Activated T-helper 1 cell treated with Interleukin-2 at 50 U/mL for 16 hours (primary cell): ENCODE results near the gene SENP5.
"Not testable (repeated sequence)": the region's sequence is repeated elsewhere in the genome, so short reads cannot be mapped to it uniquely, and the experiment has no call there.

Source experiments
- DNase-seq: peaks from one replicate; pipeline ENCODE4 v3.0.0-alpha.2; 2020; ENCODE audit warnings: low read depth

Gene SENP5, protein sequence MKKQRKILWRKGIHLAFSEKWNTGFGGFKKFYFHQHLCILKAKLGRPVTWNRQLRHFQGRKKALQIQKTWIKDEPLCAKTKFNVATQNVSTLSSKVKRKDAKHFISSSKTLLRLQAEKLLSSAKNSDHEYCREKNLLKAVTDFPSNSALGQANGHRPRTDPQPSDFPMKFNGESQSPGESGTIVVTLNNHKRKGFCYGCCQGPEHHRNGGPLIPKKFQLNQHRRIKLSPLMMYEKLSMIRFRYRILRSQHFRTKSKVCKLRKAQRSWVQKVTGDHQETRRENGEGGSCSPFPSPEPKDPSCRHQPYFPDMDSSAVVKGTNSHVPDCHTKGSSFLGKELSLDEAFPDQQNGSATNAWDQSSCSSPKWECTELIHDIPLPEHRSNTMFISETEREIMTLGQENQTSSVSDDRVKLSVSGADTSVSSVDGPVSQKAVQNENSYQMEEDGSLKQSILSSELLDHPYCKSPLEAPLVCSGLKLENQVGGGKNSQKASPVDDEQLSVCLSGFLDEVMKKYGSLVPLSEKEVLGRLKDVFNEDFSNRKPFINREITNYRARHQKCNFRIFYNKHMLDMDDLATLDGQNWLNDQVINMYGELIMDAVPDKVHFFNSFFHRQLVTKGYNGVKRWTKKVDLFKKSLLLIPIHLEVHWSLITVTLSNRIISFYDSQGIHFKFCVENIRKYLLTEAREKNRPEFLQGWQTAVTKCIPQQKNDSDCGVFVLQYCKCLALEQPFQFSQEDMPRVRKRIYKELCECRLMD

GRCh38 chr3:196867507-196868296 is at the start of gene SENP5:
TSS of gene SENP5 (plus strand) at chr3:196867920. CDS start at chr3:196885182, 17,262 bp downstream.
- peak; percentile 85 for DNase-seq

- no peak for DNase-seq
Observed at GRCh38 chr3:196821806-196822355, 45.8 kb upstream of the SENP5 start.

GRCh38 chr3:196829651-196830050 is 38.1 kb upstream of the SENP5 start:
- DNase-seq, result not testable (repeated sequence)

GRCh38 chr3:196835086-196835485 is 32.6 kb upstream of the SENP5 start:
- no peak for DNase-seq

GRCh38 chr3:196836626-196837025 is 31.1 kb upstream of the SENP5 start:
- DNase-seq, result not testable (repeated sequence)

DNA sequence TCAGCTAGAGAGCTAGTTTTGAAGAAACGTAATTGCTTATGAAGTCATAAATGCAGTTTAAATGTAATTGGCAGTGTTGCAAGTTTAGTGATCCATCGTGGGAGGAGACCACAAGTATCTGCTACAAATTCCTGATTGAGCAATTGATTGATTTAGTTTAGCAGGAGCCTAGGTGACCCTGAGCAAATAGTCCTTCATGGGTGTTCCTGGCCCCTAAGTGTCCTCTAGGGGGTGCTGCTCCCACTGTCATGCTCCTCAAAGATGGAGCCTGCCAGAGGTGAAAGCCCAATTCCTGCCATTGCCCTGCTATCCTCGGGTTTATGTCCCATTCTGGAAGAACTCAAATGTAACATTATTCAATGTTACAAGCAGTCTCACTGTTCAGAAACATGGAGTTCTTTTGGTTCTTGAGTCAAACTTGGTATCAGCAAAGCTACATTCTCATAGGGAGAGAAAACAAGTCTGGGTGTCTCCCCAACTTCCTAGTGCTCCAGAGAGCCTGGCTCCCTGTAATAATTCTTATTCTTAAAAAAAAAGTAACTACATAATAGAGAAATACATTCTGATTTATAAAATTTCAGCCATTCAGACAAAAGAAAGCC is 29.8 kb upstream of the SENP5 start:
- DNase-seq, result peak; percentile 41

DNA sequence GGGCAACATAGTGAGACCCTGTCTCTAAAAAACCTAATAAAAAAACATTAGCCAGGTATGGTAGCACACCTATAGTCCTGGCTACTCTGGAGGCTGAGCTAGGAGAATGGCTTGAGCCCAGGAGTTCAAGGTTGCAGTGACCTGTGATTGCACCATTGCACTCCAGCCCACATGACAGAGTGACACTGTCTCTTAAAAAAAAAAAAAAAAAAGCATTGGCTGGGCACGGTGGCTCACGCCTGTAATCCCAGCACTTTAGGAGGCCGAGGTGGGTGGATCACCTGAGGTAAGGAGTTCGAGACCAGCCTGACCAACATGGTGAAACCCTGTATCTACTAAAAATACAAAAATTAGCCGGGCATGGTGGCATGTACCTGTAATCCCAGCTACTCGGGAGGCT is 28.4 kb upstream of the SENP5 start:
- DNase-seq, result not testable (repeated sequence)

DNA sequence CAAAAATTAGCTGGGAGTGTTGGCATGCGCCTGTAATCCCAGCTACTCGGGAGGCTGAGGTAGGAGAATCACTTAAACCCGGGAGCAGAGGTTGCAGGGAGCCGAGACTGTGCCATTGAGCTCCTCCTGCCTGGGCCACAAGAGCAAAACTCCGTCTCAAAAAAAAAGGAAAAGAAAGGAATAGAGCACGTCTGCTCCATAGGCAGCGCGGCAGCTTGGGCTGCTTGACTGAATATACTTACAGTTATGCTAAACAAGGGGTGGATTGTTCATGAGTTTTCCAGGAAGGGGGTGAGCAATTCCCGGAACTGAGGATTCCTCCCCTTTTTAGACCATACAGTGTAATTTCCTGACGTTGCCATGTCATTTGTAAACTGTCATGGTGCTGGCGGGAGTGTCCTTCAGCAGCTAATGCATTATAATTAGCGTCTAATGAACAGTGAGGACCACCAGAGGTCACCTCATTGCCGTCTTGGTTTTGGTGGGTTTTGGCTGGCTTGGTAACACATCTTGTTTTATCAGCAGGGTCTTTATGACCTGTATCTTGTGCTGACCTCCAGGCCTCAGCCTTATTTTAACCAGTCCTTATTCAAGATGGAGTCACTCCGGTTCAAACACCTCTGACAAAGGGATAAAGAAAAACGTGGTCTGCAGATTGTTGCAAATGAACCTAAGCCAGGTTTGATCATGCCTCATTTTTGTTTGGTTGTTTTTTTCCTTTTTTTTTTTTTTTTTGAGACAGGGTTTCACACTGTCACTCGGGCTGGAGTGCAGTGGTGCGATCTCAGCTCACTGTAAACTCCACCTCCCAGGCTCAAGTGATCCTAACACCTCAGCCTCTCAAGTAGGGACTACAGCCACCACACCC is 24.9 kb upstream of the SENP5 start:
- no peak for DNase-seq

DNA sequence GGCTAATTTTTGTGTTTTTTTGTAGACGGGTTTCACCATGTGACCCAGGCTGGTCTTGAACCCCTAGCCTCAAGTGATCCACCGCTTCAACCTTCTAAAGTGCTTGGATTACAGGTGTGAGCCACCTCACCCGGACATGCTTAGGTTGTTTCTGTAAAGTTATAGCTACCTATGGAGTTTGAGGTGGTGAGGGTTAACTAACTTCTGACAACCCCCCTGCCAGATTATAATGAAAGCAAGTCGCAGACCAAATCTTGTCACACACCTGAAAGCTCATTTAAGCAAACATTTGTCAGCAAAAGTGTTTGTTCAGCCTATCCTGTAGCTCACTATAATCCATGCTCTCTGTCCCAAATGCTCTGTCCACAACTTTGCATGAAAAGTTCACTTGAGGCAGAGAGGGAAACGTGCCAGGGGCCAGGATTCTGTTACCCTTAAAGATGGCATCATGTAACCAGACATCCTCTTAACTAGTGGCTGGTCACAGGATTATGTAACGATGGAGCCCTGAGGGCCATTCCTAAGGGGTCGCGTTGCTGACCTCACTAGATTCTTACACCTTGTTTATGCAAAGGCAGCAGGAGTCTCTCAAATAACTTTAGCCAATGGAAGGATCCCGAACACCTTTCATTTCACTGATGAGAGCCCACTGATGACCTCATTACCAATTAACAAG is 24.1 kb upstream of the SENP5 start:
- no peak for DNase-seq

GRCh38 chr3:196844235-196845219 is 23.2 kb upstream of the SENP5 start:
- not testable (repeated sequence) for DNase-seq

DNA sequence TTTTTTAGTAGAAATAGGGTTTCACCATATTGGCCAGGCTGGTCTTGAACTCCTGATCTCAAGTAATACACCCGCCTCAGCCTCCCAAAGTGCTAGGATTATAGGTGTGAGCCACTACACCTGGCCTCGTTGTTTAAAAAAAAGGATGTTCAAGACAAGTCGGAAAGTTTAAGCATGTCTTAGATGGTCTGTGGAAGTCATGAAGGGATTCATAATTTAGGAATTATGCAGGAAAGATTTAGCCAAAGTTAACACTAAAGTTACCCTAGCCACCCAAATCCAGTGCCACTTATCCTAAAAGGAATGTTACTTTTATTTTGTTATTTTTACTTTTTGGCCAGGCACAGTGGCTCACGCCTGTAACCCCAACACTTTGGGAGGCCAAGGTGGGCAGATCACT is 19.3 kb upstream of the SENP5 start:
- DNase-seq, result not testable (repeated sequence)

DNA sequence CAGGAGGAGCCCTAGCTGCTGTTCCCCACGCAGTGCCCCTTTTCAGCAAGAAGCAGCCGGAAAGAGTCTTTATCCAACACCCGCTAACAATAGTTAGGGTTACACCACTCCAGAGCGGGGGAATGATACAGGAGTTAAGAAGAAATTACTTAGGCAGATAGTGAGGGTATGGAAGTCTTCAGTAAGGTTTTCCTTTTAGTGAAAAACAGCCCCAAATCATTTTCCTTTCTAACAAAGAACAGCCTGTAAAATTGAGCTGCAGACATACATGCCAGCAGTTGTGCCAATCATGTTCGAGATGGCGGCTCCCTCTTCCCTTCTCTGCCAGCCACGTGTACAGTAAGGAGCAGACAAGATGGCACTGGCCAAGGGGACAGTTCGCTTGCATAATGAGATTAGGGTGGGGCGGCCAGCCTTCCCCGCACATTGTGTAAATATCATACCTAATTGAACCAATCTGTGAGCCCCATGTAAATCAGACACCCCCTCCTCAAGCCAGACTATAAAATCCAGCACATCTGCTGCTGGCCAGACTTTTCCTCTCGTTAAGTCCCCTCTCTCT is 18.5 kb upstream of the SENP5 start:
- DNase-seq, result no peak

GRCh38 chr3:196863000-196863399 is 4.7 kb upstream of the SENP5 start:
- DNase-seq, result not testable (repeated sequence)

- DNase-seq, result no peak
Observed at GRCh38 chr3:196867155-196867506, 589 bp upstream of the SENP5 start.

- DNase-seq, result no peak
Observed at GRCh38 chr3:196868297-196868661, 559 bp downstream of the SENP5 start.

GRCh38 chr3:196872316-196872715 is 4.6 kb downstream of the SENP5 start:
- no peak for DNase-seq

DNA sequence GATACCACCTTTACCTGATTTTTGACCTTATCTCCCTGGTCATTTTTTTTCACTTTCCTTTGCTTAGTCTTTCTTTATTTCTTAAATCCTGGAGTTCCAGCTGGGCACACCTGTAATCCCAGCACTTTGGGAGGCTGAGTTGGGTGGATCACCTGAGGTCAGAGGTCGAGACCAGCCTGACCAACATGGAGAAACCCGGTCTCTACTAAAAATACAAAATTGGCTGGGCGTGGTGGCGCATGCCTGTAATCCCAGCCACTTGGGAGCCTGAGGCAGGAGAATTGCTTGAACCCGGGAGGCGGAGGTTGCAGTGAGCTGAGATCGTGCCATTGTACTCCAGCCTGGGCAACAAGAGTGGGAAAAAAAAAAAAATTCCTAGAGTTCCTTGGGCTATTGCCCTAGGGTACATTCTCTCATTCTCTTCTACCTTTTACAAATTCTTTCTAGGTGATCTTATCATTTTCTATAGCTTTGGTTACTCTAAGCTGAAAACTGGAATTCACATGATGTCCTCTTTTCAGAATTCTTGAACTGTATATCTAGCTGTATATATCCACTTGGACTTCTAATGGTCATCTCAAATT is 6.9 kb downstream of the SENP5 start:
- DNase-seq, result not testable (repeated sequence)

DNA sequence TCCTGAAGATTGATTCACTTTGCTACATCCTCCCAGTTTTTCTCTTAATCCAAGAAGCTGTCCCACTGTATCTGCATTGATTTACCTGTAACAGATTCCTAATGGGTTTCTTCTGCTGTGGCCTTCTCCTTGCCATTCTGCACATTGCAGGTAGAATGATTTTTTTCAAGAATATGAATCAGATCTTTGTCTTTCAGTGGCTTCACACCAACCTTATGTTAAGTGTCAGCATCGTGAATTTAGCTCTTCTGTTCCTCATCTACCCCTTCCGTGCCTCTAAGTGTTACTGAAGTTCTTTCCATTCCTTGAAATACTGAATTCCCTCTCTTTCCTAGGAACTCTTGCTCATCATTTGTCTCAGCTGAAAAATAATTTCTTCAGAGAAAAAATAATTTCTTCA is 7.5 kb downstream of the SENP5 start:
- DNase-seq, result no peak
